Stimulated activated CD8-positive, alpha-beta memory T cell treated with anti-CD3 and anti-CD28 coated beads, Interleukin-4, amount 100 ng/mL, for 24 hours (primary cell): ENCODE results near the gene MFSD2B.

Source experiments
- DNase-seq: peaks from one replicate; pipeline ENCODE4 v3.0.0-alpha.2; 2020; ENCODE audit warnings: low read depth

The MFSD2B gene

DNA sequence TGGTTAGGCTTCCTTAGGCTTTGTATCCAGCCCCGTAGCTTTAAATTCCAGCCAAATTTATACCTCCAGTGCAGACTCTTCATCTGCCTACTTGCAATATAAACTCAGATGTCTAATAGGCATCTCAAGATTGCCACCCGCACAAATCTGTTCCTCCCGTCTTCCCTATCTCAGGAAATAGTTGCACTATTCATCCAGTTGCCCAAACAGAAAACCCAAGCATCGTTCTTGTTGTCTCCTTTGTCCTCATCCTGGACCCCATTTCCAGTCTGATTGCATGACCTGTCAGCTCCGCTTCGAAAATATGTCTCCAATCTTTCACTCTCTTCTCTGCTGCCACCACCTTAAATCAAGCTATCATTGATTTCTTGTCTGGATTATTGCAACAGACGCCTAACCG, 41.9 kb downstream of the MFSD2B start:
- no peak for DNase-seq

DNA sequence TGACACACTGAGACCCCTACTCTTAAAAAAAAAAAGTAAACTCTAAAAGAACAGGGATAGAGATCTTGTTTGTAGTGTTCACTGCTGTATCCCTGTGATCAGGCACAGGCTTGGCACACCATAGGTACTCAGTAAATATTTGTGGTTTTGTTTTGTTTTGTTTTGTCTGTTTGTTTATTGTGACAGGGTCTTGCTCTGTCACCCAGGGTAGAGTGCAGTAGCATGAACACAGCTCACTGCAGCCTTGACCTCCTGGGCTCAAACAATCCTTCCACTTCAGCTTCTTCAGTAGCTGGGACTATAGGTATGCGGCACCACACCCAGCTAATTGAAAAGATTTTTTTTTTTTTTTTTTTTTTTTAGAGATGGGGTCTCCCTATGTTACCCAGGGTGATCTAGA, 43.1 kb downstream of the MFSD2B start:
- DNase-seq, result no peak

- no peak for DNase-seq
These were observed 44.6 kb downstream of the MFSD2B start for GRCh38 chr2:24054366-24055010.

- DNase-seq, result no peak
These were observed 45.9 kb downstream of the MFSD2B start for GRCh38 chr2:24055750-24056149.

GRCh38 chr2:24058564-24059271, 48.8 kb downstream of the MFSD2B start:
- no peak for DNase-seq

DNA sequence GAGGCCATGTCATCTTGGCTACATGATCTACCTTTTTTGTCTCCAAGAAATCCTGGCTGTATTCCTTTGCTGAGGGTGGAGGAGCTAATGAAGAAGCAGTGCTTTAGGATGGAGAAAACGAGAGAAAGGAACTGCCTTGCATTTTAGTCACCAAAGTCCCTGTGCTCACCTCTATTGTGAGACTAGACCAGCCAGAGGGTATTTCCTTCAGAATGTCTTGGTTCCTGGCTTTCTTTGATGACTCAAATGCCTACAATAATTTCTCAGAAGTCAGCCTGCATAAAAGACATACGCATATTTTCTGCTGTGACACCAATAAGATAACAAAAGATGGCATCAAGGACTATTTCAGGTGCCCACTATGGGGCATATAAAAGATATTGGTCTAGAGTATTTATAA, 55.5 kb downstream of the MFSD2B start:
- DNase-seq, result no peak

- no peak for DNase-seq
These were observed 62.4 kb downstream of the MFSD2B start for GRCh38 chr2:24072259-24072658.

GRCh38 chr2:24073816-24074215, 63.9 kb downstream of the MFSD2B start:
- no peak for DNase-seq

GRCh38 chr2:24075259-24075658, 65.4 kb downstream of the MFSD2B start:
- no peak for DNase-seq
